Measurements from ENCODE around the gene DNAH8.

- TF ChIP-seq CTCF (IDR thresholded peaks at IDR 0.05 in 4 of 5, conservative IDR thresholded peaks at IDR 0.05 in 1 of 5), result no peak
- no peak for TF ChIP-seq POLR2A (IDR thresholded peaks at IDR 0.05)
Measured at GRCh38 chr6:38750968-38751615, 36.0 kb downstream of the DNAH8 start.

All from gastrocnemius medialis (tissue), 4 donors.